Tibial artery (tissue), 4 donors: Measurements from ENCODE around the gene FGF14.
"Not testable (repeated sequence)": the region's sequence is repeated elsewhere in the genome, so short reads cannot be mapped to it uniquely, and the experiment has no call there.

Source experiments
- DNase-seq, 2 donors: peaks; one replicate each; pipeline ENCODE4 v3.0.0-alpha.2; 2019
- H3K27ac ChIP-seq, 2 donors: fragments of 200-600 bp; sonication (generic) in 1 of 2; 1 replicate in 1 of 2; 2 replicates in 1 of 2; pipeline ENCODE4 v1.5.1; 2018 to 2019; ENCODE audit warnings: mild to moderate bottlenecking in 1 of 2
- H3K27me3 ChIP-seq, 2 donors: fragments of 200-600 bp; sonication (generic) in 1 of 2; one replicate each; pipeline versions ENCODE4 v1.5.1 to v1.6.0; 2016 to 2019
- H3K36me3 ChIP-seq, 3 donors: fragments of 200-600 bp; sonication (generic) in 2 of 3; one replicate each; pipeline ENCODE4 v1.5.1; 2016 to 2019; ENCODE audit warnings: mild to moderate bottlenecking in 2 of 3
- H3K4me1 ChIP-seq, 4 donors: fragments of 200-600 bp; sonication (generic) in 2 of 4; 1 replicate in 3 of 4; 2 replicates in 1 of 4; pipeline ENCODE4 v1.5.1; 2016 to 2019
- H3K4me3 ChIP-seq, 2 donors: fragments of 200-600 bp; sonication (generic) in 1 of 2; 1 replicate in 1 of 2; 2 replicates in 1 of 2; pipeline ENCODE4 v1.5.1; 2018 to 2019; ENCODE audit warnings: mild to moderate bottlenecking in 2 of 2
- H3K9me3 ChIP-seq, 3 donors: fragments of 200-600 bp; sonication (generic) in 1 of 3; one replicate each; pipeline ENCODE4 v1.5.1; 2016 to 2019
- intact Hi-C: fragments of 100-400 bp; cut with DNase I; formaldehyde crosslinking; loops from one replicate; pipeline ENCODE4 v1.15.0; 2023; ENCODE audit warnings: low total_unique reads
- TF ChIP-seq, protein P1 (sequence below), 2 experiments: fragments of 200-600 bp in 1 of 2; fragments of 450-650 bp in 1 of 2; IDR thresholded peaks; one replicate each; pipeline ENCODE4 v1.5.1; 2017 to 2019; ENCODE audit warnings: antibody characterized with exemption in 2 of 2, mild to moderate bottlenecking in 1 of 2, moderate library complexity in 1 of 2

FGF14 gene

DNA sequence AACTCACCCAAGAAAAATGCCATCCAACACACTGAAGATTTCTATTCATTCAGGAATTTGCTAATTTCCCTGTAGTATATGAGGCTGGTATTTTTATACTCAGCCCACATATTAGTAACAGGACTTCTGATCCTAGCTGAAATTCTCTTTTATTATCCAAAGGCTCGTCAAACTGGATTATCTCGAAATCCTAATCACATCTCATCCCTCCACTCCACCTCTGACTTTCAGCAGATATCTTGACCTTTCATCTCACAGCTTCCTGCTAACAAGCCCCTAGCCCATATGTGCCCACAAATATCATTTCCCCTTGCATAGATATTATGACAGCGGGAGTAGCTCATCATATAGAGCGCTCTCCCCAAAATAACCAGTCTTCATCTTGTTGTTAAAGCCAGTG is 279.7 kb downstream of the FGF14 start:
- H3K9me3 ChIP-seq: no peaks in the 10 kb centered on the region
- H3K4me3 ChIP-seq: no peak overlapping the region
- TF ChIP-seq, protein P1, sequence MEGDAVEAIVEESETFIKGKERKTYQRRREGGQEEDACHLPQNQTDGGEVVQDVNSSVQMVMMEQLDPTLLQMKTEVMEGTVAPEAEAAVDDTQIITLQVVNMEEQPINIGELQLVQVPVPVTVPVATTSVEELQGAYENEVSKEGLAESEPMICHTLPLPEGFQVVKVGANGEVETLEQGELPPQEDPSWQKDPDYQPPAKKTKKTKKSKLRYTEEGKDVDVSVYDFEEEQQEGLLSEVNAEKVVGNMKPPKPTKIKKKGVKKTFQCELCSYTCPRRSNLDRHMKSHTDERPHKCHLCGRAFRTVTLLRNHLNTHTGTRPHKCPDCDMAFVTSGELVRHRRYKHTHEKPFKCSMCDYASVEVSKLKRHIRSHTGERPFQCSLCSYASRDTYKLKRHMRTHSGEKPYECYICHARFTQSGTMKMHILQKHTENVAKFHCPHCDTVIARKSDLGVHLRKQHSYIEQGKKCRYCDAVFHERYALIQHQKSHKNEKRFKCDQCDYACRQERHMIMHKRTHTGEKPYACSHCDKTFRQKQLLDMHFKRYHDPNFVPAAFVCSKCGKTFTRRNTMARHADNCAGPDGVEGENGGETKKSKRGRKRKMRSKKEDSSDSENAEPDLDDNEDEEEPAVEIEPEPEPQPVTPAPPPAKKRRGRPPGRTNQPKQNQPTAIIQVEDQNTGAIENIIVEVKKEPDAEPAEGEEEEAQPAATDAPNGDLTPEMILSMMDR (IDR thresholded peaks at IDR 0.05): no peak
- intact Hi-C loops: no loop called here
- no peaks in the 10 kb centered on the region for H3K4me1 ChIP-seq
- no peak overlapping the region for H3K27ac ChIP-seq
- H3K36me3 ChIP-seq: no peaks in the 10 kb centered on the region
- H3K27me3 ChIP-seq: no peaks in the 10 kb centered on the region
- no peak for DNase-seq

DNA sequence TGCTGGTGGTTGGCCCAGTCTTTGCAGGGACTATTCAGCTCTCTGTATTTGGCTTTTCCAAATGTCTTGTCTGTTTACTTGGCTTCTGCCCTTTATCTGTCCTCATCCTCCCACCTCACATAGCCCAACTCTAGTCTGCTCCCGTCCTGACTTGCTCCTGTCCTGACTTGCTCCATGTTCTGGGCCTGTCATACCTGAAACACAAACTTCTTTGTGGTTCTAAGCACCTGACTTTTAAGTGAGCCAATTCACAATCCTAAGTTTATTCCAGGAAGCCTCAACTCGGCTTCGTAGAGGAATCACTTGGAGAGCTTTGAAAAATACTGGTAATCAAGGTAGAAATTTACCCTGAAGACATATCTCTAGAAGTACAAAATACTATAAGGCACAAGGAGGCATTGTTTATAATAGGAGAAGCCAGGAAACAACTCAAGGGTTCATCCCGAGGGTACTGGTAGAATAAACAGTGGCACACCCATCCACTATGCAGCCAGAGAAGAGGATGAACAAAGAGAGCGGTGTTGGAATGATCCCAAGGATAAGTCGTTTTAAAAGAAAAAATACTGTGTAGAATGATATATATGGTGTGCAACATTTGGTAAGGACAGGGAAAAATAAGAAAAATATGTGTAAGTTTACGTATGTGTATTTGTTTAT is 284.5 kb downstream of the FGF14 start:
- H3K27me3 ChIP-seq: no peaks in the 10 kb centered on the region
- intact Hi-C loops: no loop called here
- H3K4me3 ChIP-seq: no peak overlapping the region
- H3K27ac ChIP-seq: no peak overlapping the region
- H3K4me1 ChIP-seq: no peaks in the 10 kb centered on the region
- no peak for DNase-seq
- no peaks in the 10 kb centered on the region for H3K36me3 ChIP-seq
- no peaks in the 10 kb centered on the region for H3K9me3 ChIP-seq
- TF ChIP-seq, protein P1 (IDR thresholded peaks at IDR 0.05): no peak

DNA sequence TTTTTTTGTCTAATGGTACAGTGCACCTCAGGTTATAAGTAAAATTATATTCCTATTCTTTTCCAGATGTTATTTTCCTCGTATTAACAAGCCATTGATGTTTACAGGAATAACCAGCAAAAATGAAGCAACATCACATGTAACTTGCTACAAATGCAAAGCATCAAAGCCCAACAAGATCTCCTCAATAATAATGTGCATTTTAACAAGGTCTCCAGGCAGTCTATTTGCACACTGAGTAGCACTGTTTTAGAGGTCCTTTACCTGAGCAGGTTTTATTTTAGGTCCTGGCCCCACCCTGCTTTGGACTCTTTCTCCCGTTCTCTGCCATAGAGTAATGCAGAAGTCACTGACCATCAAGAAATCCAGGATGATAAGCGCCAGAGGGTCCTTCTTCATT is 298.4 kb downstream of the FGF14 start:
- TF ChIP-seq, protein P1 (IDR thresholded peaks at IDR 0.05): no peak

DNA sequence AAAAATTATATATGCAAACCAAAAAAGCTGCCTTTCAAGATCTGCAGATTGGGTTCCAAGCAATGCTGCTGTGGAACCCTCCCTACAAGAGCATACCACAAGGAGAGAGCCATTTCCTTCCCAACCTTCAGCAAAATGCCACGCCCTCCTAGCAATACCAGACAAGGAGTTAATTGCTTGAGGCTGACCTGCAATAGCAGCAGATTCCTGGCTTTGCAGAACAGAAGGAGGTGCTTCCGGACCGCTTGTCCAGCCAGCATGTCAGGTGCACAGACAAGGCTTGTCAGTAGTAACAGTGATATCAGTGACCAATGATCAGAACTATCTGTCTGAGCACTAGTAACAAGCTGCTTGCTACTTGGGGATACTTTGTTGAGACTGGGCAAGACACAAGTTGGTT is 301.6 kb downstream of the FGF14 start:
- no peaks in the 10 kb centered on the region for H3K9me3 ChIP-seq
- TF ChIP-seq, protein P1 (IDR thresholded peaks at IDR 0.05): no peak
- no peak overlapping the region for H3K4me3 ChIP-seq
- no peaks in the 10 kb centered on the region for H3K4me1 ChIP-seq
- no peak for DNase-seq
- H3K27ac ChIP-seq: no peak overlapping the region
- H3K27me3 ChIP-seq: no peaks in the 10 kb centered on the region
- intact Hi-C loops: no loop called here
- H3K36me3 ChIP-seq: no peaks in the 10 kb centered on the region

More for the DNA sequence above, 298.4 kb downstream of the FGF14 start:
- Histone ChIP-seq H3K27me3 (no peaks in the 10 kb centered on the region), H3K27ac (no peak overlapping the region), H3K36me3 (no peaks in the 10 kb centered on the region), H3K9me3 (no peaks in the 10 kb centered on the region), H3K4me3 (no peak overlapping the region), H3K4me1 (no peaks in the 10 kb centered on the region)
- intact Hi-C loops: no loop called here
- no peak for DNase-seq

DNA sequence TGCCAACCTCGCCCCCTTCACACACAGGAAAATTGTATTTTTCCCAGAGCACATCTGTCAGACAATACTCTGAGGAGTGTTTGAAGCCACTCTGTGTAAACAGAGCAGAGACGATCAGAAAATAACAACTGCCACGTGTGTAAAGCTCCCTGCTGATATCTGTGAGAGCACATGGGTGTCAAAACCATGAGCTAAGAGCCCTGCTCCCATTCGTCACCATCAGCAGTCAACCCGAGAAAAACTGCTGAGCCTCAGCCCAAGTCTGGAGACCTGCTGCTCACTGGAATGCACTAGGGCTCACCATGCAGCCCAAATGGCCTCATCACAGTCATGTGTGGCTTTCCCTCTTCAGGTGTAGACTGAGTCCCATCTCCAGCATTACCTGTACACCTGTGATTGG is 304.1 kb downstream of the FGF14 start:
- no peaks in the 10 kb centered on the region for H3K36me3 ChIP-seq
- H3K4me1 ChIP-seq: no peaks in the 10 kb centered on the region
- H3K27me3 ChIP-seq: no peaks in the 10 kb centered on the region
- TF ChIP-seq, protein P1 (IDR thresholded peaks at IDR 0.05): no peak
- no peaks in the 10 kb centered on the region for H3K9me3 ChIP-seq
- intact Hi-C loops: no loop called here
- no peak for DNase-seq
- no peak overlapping the region for H3K4me3 ChIP-seq
- H3K27ac ChIP-seq: no peak overlapping the region

DNA sequence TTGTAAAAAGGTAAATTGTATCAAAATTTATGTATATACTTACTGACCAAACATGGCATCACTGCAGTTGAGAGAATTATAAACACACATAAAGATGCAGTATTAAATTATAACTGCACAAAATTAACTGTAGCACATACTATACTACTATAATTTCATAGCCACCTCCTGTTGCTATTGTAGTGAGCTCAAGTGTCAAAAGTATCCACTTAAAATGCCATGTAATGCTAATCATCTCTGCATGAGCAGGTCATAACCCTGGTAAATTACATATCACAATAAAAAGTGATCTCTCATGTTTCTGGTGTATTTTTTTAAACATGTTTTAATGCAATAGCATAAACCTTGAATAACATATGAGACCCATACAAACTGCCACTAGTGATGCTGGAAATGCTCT is 308.6 kb downstream of the FGF14 start:
- H3K27ac ChIP-seq, H3K27me3 ChIP-seq, H3K36me3 ChIP-seq, H3K4me1 ChIP-seq, H3K4me3 ChIP-seq, DNase-seq, intact Hi-C loops, H3K9me3 ChIP-seq: not testable (repeated sequence)
